Measurements from ENCODE around the gene PYGB. TPM values are rescaled to one million over a fixed set of nuclear protein-coding genes. Genes with fewer than 3 reads are reported as not detected.
A peak's percentile ranks its signal among the peaks of the same experiment; 100 is the strongest.

The PYGB gene
- 10 to 100 TPM; 34.8 to 42.8 TPM for total RNA-seq

- peak; percentile 75 to 81 (median 80) for DNase-seq
- peak within 1 kb of the TSS; percentile 71 to 82 for H3K4me3 ChIP-seq
- ATAC-seq = peak; percentile 93
- H3K27me3 ChIP-seq = no peaks in the 10 kb centered on the region
- intact Hi-C loops (cut with DNase I) = no loop called here
- peaks cover 41% of the 10 kb centered on the region for H3K4me1 ChIP-seq
- H3K27ac ChIP-seq = peak within 1 kb of the TSS; percentile 84 to 98 (median 96)
- TF ChIP-seq POLR2A (IDR thresholded peaks at IDR 0.05) = peak; percentile 84 to 90 (median 85)
- TF ChIP-seq CTCF (IDR thresholded peaks at IDR 0.05) = peak in 1 of 7 experiments; percentile 9
- H3K36me3 ChIP-seq (replicated peaks in 1 of 2; ENCODE audit: insufficient read depth in 1 of 2, low read depth in 2 of 2) = no peaks in the 10 kb centered on the region
- WGBS, 2 donors = 0 to 1% methylated on average over 8 to 109 of the region's 113 CpGs
- no peaks in the 10 kb centered on the region for H3K9me3 ChIP-seq
Measured at GRCh38 chr20:25247956-25248785, at the start of gene PYGB. Gene PYGB (plus strand): TSS chr20:25248085. CDS start chr20:25248179, 94 bp downstream.

GRCh38 chr20:25198663-25199383 lies 49.1 kb upstream of the PYGB start:
- Histone ChIP-seq H3K27ac (no peak overlapping the region), H3K27me3 (no peaks in the 10 kb centered on the region), H3K4me1 (peaks cover 41% of the 10 kb centered on the region), H3K4me3 (no peak overlapping the region), H3K36me3 (replicated peaks in 1 of 2; ENCODE audit: insufficient read depth in 1 of 2, low read depth in 2 of 2) (no peaks in the 10 kb centered on the region), H3K9me3 (no peaks in the 10 kb centered on the region)
- TF ChIP-seq POLR2A (IDR thresholded peaks at IDR 0.05) (no peak), CTCF (IDR thresholded peaks at IDR 0.05) (no peak)
- DNase-seq (no peak), ATAC-seq (no peak)
- 66 to 75% methylated on average over 11 of the region's 11 CpGs for WGBS, 2 donors
- intact Hi-C loops (cut with DNase I) = loop anchor here (10.0 kb wide), 1 partner anchor 204 kb away; the partner anchor contains the start of gene APMAP

- TF ChIP-seq CTCF (IDR thresholded peaks at IDR 0.05) (no peak), POLR2A (IDR thresholded peaks at IDR 0.05) (no peak)
- no peaks in the 10 kb centered on the region for H3K36me3 ChIP-seq (replicated peaks in 1 of 2; ENCODE audit: insufficient read depth in 1 of 2, low read depth in 2 of 2)
- WGBS, 2 donors = 70 to 77% methylated on average over 5 of the region's 5 CpGs
- H3K4me3 ChIP-seq = no peak overlapping the region
- intact Hi-C loops (cut with DNase I) = loop anchor here (10.0 kb wide), 1 partner anchor 205 kb away; the partner anchor contains the start of gene APMAP
- H3K27me3 ChIP-seq = no peaks in the 10 kb centered on the region
- DNase-seq (no peak), ATAC-seq (no peak)
- no peak overlapping the region for H3K27ac ChIP-seq
- H3K4me1 ChIP-seq = peaks cover 40% of the 10 kb centered on the region
- H3K9me3 ChIP-seq = no peaks in the 10 kb centered on the region
Measured at GRCh38 chr20:25199473-25200260, 48.2 kb upstream of the PYGB start.

- Histone ChIP-seq H3K27me3 (no peaks in the 10 kb centered on the region), H3K27ac (peak overlapping the region in 1 of 4 donors; percentile 57), H3K4me1 (peaks cover 34% of the 10 kb centered on the region), H3K4me3 (no peak overlapping the region), H3K36me3 (replicated peaks in 1 of 2; ENCODE audit: insufficient read depth in 1 of 2, low read depth in 2 of 2) (no peaks in the 10 kb centered on the region), H3K9me3 (no peaks in the 10 kb centered on the region)
- DNase-seq = no peak
- ATAC-seq = no peak
- 39 to 75% methylated on average over 2 of the region's 2 CpGs for WGBS, 2 donors
- TF ChIP-seq CTCF (IDR thresholded peaks at IDR 0.05) (no peak), POLR2A (IDR thresholded peaks at IDR 0.05) (no peak)
- intact Hi-C loops (cut with DNase I) = no loop called here
Measured at GRCh38 chr20:25203089-25203488, 44.8 kb upstream of the PYGB start.

Measured in body of pancreas (tissue), 4 donors.